Measurements from ENCODE around the gene ZNF185. TPM values are rescaled to one million over a fixed set of nuclear protein-coding genes. Genes with fewer than 3 reads are reported as not detected.

The ZNF185 gene
- total and polyA plus RNA-seq, 9 of the 15 experiments (the other 6 are each of a cell fraction or from before 2014, with no cell fraction given), result 0.08 to 1.1 (median 0.22) TPM

GRCh38 chrX:152892999-152893891 lies 4.6 kb upstream of the ZNF185 start:
- no peak for FAIRE-seq
- H3K27ac ChIP-seq (ENCODE audit: extremely low read depth, low read depth, low read length), result no peak overlapping the region
- ATAC-seq, result peak; percentile 35; the same call in 1 of the 3 replicates
- DNase-seq (ENCODE audit: extremely low read depth in 1 of 4, low spot score in 3 of 4), result peak in 2 of 4 experiments; percentile 21
- H3K4me2 ChIP-seq (ENCODE audit: insufficient read depth, low read length), result no peak overlapping the region
- CTCF ChIA-PET (ENCODE audit: low intra/inter-chr PET ratio), result no interaction called here
- H4K20me1 ChIP-seq (replicated peaks; ENCODE audit: control insufficient read depth, insufficient read depth, low read length), result peaks cover 2% of the 10 kb centered on the region; the same call in 1 of the 2 replicates
- TF ChIP-seq CBX8 (IDR thresholded peaks at IDR 0.05; ENCODE audit: borderline replicate concordance, extremely low read depth, low read depth, low read length, poor library complexity, severe bottlenecking) (no peak), NFIX (CRISPR knock-in tag; IDR thresholded peaks at IDR 0.05; ENCODE audit: low read depth) (no peak), ZBTB49 (CRISPR knock-in tag; IDR thresholded peaks at IDR 0.05; ENCODE audit: borderline replicate concordance) (no peak), HDAC8 (tag; IDR thresholded peaks at IDR 0.05) (no peak), SMARCC2 (IDR thresholded peaks at IDR 0.05; ENCODE audit: low read depth) (no peak)
- H2AFZ ChIP-seq (ENCODE audit: low read depth, low read length), result no peak overlapping the region
- no peak overlapping the region for H3K4me3 ChIP-seq
- no TSS peak for BruUV-seq (replicated peaks)
- H3K9me3 ChIP-seq (replicated peaks; ENCODE audit: control insufficient read depth, insufficient read depth, low read depth, low read length), result no peaks in the 10 kb centered on the region
- in situ Hi-C loops (cut with MboI) (no loop called here), intact Hi-C loops (cut with micrococcal nuclease) (no loop called here)
- POLR2A ChIA-PET, result interaction anchor here (0.6 to 1.2 kb wide), 3 partner anchors 9 to 82 kb away, joined by 3 to 4 read pairs (median 4); no protein-coding TSS in a partner anchor
- H3K9ac ChIP-seq (ENCODE audit: insufficient read depth in 1 of 2, low read depth in 2 of 2, low read length in 2 of 2), result peak overlapping the region in 1 of 2 experiments; percentile 45; a peak in 1 of 4 replicates
- WGBS (ENCODE audit: insufficient coverage, low coverage, missing lambda C conversion rate), result 3% methylated on average over 19 of the region's 22 CpGs
- H3K4me1 ChIP-seq (replicated peaks in 1 of 2; ENCODE audit: control insufficient read depth in 2 of 2, insufficient read depth in 2 of 2, low read length in 2 of 2), result peaks cover 0 to 16% of the 10 kb centered on the region in 2 experiments; a peak in 2 of 5 replicates
- no peaks in the 10 kb centered on the region for H3K79me2 ChIP-seq (ENCODE audit: control insufficient read depth, insufficient read depth, low read length)
- H3K27me3 ChIP-seq (ENCODE audit: control insufficient read depth in 2 of 2, insufficient read depth in 2 of 2, low read length in 2 of 2), result peaks cover 17 to 76% of the 10 kb centered on the region in 2 experiments; a peak in 4 of 5 replicates
- H3K9me1 ChIP-seq (ENCODE audit: control insufficient read depth, insufficient read depth, low read length), result no peaks in the 10 kb centered on the region
- no peaks in the 10 kb centered on the region for H3K36me3 ChIP-seq (ENCODE audit: control insufficient read depth, insufficient read depth, low read length)
